Measurements from ENCODE around the gene PLPP1.

DNA sequence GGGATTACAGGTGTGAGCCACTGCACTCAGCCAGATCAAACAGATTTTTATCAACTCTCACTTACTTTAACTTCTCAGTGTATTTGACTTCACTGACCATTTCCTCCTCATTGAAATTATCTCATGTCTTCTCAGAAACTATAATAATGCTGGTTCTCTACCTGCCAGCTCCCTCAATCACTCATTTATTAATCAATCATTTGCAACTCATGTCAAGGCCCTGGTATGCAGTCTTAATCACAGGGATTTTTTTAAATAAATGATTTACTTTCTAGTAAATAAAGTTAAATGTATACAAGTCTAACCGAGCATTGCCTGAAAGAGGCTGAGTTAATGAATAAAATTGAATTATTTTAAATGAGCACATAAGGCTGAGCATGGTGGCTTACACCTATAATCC, 63.3 kb downstream of the PLPP1 start:
- TF ChIP-seq, protein P1, sequence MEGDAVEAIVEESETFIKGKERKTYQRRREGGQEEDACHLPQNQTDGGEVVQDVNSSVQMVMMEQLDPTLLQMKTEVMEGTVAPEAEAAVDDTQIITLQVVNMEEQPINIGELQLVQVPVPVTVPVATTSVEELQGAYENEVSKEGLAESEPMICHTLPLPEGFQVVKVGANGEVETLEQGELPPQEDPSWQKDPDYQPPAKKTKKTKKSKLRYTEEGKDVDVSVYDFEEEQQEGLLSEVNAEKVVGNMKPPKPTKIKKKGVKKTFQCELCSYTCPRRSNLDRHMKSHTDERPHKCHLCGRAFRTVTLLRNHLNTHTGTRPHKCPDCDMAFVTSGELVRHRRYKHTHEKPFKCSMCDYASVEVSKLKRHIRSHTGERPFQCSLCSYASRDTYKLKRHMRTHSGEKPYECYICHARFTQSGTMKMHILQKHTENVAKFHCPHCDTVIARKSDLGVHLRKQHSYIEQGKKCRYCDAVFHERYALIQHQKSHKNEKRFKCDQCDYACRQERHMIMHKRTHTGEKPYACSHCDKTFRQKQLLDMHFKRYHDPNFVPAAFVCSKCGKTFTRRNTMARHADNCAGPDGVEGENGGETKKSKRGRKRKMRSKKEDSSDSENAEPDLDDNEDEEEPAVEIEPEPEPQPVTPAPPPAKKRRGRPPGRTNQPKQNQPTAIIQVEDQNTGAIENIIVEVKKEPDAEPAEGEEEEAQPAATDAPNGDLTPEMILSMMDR (IDR thresholded peaks at IDR 0.05), result no peak
- TF ChIP-seq POLR2A (IDR thresholded peaks at IDR 0.05), result no peak
